Panc1 (cell line): ENCODE measurements around the gene FAM177B.
"Not testable (repeated sequence)": the region's sequence is repeated elsewhere in the genome, so short reads cannot be mapped to it uniquely, and the experiment has no call there.

Experiments
- CTCF ChIP-seq: fragments of 450-650 bp; IDR thresholded peaks from 2 replicates; pipeline ENCODE4 v1.5.1; 2017; ENCODE audit warnings: mild to moderate bottlenecking
- POLR2AphosphoS5 ChIP-seq: IDR thresholded peaks from 2 replicates; pipeline ENCODE4 v1.6.1; 2012; ENCODE audit warnings: mild to moderate bottlenecking, low read depth, low read length, moderate library complexity
- SIN3A ChIP-seq: IDR thresholded peaks from 2 replicates; pipeline ENCODE4 v1.6.1; 2012; ENCODE audit warnings: low read depth, mild to moderate bottlenecking, low read length, moderate library complexity, borderline replicate concordance; ENCODE audit not compliant: insufficient read depth

- not testable (repeated sequence) for TF ChIP-seq CTCF, POLR2AphosphoS5, SIN3A
Observed at GRCh38 chr1:222741630-222742457, 4.8 kb downstream of the FAM177B start.
